GM18519 (cell line): ENCODE data around the gene VPS72.
"Not testable (repeated sequence)": the region's sequence is repeated elsewhere in the genome, so short reads cannot be mapped to it uniquely, and the experiment has no call there.

Experiments
- ATAC-seq: cut with Tn5 transposase; IDR thresholded peaks from one replicate; pipeline ENCODE4 v1.9.1; 2021; ENCODE audit warnings: mild to moderate bottlenecking, moderate library complexity; ENCODE audit not compliant: unreplicated experiment, low FRiP score

VPS72 gene

GRCh38 chr1:151189637-151190445 lies at the start of gene VPS72:
VPS72 (minus strand) TSS chr1:151190197; CDS start chr1:151190121, 76 bp downstream.
- peak; percentile 69 for ATAC-seq

GRCh38 chr1:151238467-151238739 lies 48.4 kb upstream of the VPS72 start:
- no peak for ATAC-seq

GRCh38 chr1:151237678-151238466 lies 47.9 kb upstream of the VPS72 start:
- no peak for ATAC-seq

- no peak for ATAC-seq
Observed at GRCh38 chr1:151235235-151235634, 45.2 kb upstream of the VPS72 start.

- no peak for ATAC-seq
Observed at GRCh38 chr1:151222130-151222529, 32.1 kb upstream of the VPS72 start.

- no peak for ATAC-seq
Observed at GRCh38 chr1:151221616-151222015, 31.6 kb upstream of the VPS72 start.

DNA sequence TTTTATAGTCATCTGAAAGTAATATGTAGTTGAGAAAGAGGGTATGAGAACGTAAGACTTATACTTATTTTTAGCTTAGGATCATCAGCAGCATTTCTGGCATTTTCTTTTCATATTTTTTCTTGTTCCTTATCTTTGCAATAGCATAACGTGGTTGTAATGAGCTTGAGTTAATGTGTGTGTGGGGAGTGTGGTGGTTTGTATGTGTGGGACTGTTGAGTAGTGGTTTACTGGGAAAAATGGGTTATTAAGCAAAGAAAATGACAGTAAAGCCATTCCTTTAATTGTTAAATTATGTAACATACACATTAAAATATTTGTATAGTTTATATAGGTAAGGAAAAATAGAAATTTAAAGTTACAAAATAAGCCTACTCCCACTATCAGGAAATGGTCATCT lies 23.6 kb upstream of the VPS72 start:
- no peak for ATAC-seq

DNA sequence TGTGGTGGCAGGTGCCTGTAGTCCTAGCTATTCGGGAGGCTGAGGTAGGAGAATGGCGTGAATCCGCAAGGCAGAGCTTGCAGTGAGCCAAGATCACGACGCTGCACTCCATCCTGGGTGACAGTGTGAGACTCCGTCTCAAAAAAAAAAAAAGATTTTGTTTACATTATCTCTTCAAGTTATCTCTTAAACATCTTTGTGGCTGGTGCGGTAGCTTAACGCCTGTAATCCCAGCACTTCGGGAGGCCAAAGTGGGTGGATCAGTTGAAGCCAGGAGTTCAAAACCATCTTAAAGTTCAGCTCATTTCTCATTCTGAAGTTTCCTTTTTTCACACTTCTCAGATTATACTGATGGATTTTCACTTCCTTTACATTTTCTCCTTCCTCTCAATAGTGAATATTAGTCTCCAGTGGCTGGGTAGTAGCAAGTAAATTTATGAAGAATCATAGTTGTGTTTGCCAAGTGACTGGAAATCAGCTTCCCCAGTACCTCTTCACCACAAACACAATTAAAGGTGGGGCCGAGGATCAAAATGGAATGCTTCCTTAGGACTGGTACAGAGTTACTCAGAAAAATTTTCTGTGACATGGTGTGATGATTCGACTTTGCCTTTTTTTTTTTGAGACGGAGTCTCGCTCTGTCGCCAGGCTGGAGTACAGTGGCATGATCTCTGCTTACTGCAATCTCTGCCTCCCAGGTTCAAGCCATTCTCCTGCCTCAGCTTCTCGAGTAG lies 22.1 kb upstream of the VPS72 start:
- no peak for ATAC-seq

- no peak for ATAC-seq
Observed at GRCh38 chr1:151210830-151211229, 20.8 kb upstream of the VPS72 start.

DNA sequence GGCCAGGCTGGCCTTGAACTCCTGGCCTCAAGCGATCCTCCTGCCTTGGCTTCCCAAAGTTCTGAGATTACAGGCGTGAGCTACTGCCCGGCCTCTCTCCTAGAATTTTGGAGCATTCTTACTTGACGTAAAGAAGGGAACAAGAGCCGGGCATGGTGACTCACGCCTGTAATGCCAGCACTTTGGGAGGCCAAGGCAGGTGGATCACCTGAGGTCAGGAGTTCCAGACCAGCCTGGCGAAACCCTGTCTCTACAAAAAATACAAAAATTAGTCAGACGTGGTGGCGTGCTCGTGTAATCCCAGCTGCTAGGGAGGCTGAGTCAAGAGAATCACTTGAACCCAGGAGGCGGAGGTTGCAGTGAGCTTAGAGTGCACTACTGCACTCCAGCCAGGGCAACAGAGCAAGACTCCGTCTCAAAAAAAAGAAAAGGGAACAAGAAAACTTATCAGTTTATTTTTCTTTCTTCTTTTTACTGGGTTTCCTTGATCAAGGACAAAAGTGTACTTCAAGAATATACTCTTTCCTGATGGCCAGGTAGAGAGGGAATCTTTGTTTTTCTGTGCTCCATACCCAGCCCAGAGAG lies 15.5 kb upstream of the VPS72 start:
- not testable (repeated sequence) for ATAC-seq

- ATAC-seq = no peak
Observed at GRCh38 chr1:151199873-151200581, 10.0 kb upstream of the VPS72 start.

- ATAC-seq = peak; percentile 64
Observed at GRCh38 chr1:151198254-151199127, 8.5 kb upstream of the VPS72 start, which contains the start of gene PIP5K1A. PIP5K1A (plus strand) TSS chr1:151198552; CDS start chr1:151198997, 445 bp downstream.

GRCh38 chr1:151197863-151198253 lies 7.9 kb upstream of the VPS72 start:
- no peak for ATAC-seq

DNA sequence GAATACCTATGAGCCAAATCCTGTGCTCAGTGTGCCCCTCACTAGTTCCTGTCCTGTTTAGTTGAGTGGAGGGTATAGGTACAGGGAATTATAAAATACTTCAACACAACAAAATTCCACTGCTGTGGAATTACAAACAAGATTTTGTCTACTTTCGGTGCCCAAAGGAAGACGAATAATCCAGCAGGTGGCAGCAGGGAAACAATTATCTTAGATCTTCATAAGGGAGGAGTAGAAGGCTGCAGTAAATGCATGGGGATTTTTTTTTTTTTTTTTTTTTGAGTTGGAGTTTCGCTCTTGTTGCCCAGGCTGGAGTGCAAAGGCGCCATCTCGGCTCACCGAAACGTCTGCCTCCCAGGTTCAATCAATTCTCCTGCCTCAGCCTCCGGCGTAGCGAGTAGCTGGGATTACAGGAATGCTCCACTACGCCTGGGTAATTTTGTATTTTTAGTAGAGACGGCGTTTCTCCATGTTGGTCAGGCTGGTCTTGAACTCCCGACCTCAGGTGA lies 6.3 kb upstream of the VPS72 start:
- ATAC-seq = no peak

- ATAC-seq = not testable (repeated sequence)
Observed at GRCh38 chr1:151194894-151195594, 5.0 kb upstream of the VPS72 start.

- ATAC-seq = no peak
Observed at GRCh38 chr1:151193856-151194255, 3.9 kb upstream of the VPS72 start.

DNA sequence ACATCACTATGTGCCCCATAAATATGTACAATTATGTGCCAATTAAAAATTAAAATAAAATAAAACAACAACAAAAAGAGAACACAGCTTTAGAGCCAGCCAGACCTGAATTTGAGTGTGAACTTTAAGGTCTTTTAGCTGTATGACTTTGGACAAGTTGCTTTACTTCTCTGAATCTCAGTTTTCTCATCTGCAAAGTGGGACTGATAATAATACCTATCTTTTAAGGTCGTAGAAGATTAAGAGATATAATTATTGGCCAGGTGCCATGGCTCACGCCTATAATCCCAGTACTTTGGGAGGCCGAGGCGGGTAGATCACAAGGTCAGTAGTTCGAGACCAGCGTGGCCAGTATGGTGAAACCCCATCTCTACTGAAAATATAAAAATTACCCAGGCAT lies 3.3 kb upstream of the VPS72 start:
- no peak for ATAC-seq

- ATAC-seq = no peak
Observed at GRCh38 chr1:151192047-151192446, 2.0 kb upstream of the VPS72 start.
